CD4-positive, alpha-beta T cell (primary cell): ENCODE data around the gene B3GLCT. TPM values are rescaled to one million over a fixed set of nuclear protein-coding genes. Genes with fewer than 3 reads are reported as not detected.
A peak's percentile ranks its signal among the peaks of the same experiment; 100 is the strongest.

Experiments
- ATAC-seq: fragments of 200-7000 bp; cut with Tn5 transposase; one replicate; pipeline ENCODE4 v1.10.0; 2022; ENCODE audit warnings: mild to moderate bottlenecking; ENCODE audit not compliant: poor library complexity
- CTCF ChIA-PET: fragments of 350-600 bp; sonication (Branson Sonifier 250); formaldehyde crosslinking; loops from one replicate; lab custom pipeline; 2021; ENCODE audit warnings: antibody characterized with exemption, inconsistent platforms; lab: Charles Lee
- POLR2A ChIA-PET: fragments of 350-600 bp; sonication (Branson Sonifier 250); formaldehyde crosslinking; loops from one replicate; lab custom pipeline; 2021; ENCODE audit warnings: antibody characterized with exemption, inconsistent platforms; lab: Charles Lee
- DNase-seq, 14 experiments: peaks; one replicate each; pipeline ENCODE4 v3.0.0-alpha.2; 2013 to 2020; ENCODE audit warnings: mixed read lengths in 2 of 14
- H3K27ac ChIP-seq, 2 donors: one replicate each; pipeline versions ENCODE4 v1.5.1 to v1.7.0; 2013; ENCODE audit warnings: low read length in 2 of 2, low read depth in 1 of 2, mild to moderate bottlenecking in 1 of 2
- H3K27me3 ChIP-seq, 2 experiments: 1 replicate in 1 of 2; 2 replicates in 1 of 2; pipeline versions ENCODE4 v1.6.1 to v1.7.0; 2013; ENCODE audit warnings: low read length in 2 of 2, control low read depth in 1 of 2, mild to moderate bottlenecking in 1 of 2, moderate library complexity in 1 of 2; ENCODE audit not compliant: insufficient read depth in 2 of 2, control insufficient read depth in 1 of 2
- H3K36me3 ChIP-seq: one replicate; pipeline ENCODE4 v1.6.1; 2013; ENCODE audit warnings: low read length, control low read depth; ENCODE audit not compliant: insufficient read depth
- H3K4me1 ChIP-seq: one replicate; pipeline ENCODE4 v1.6.1; 2013; ENCODE audit warnings: low read length, control low read depth; ENCODE audit not compliant: insufficient read depth
- H3K4me3 ChIP-seq: one replicate; pipeline ENCODE4 v1.5.1; 2013; ENCODE audit warnings: mild to moderate bottlenecking, low read length, moderate library complexity
- H3K9me3 ChIP-seq, 2 experiments: 1 replicate in 1 of 2; 2 replicates in 1 of 2; pipeline versions ENCODE4 v1.6.1 to v1.7.0; 2013; ENCODE audit warnings: low read length in 2 of 2, mild to moderate bottlenecking in 2 of 2, control low read depth in 1 of 2, moderate library complexity in 1 of 2; ENCODE audit not compliant: control insufficient read depth in 1 of 2, insufficient read depth in 1 of 2
- H3K27ac Mint-ChIP-seq: one replicate; pipeline ENCODE4 v1.8.0; 2020; ENCODE audit warnings: mixed read lengths
- H3K27me3 Mint-ChIP-seq: one replicate; pipeline ENCODE4 v1.8.0; 2021; ENCODE audit warnings: mixed read lengths
- H3K36me3 Mint-ChIP-seq: one replicate; pipeline ENCODE4 v1.8.0; 2021; ENCODE audit warnings: low read depth, mixed read lengths
- H3K4me1 Mint-ChIP-seq: one replicate; pipeline ENCODE4 v1.8.0; 2021; ENCODE audit warnings: low read depth, mixed read lengths
- H3K4me3 Mint-ChIP-seq: one replicate; pipeline ENCODE4 v1.8.0; 2020; ENCODE audit warnings: mild to moderate bottlenecking, mixed read lengths
- H3K9me3 Mint-ChIP-seq: one replicate; pipeline ENCODE4 v1.8.0; 2020; ENCODE audit warnings: mixed read lengths
- CTCF ChIP-seq: fragments of 200-600 bp; IDR thresholded peaks from one replicate; pipeline ENCODE4 v1.8.0; 2022; ENCODE audit warnings: antibody characterized with exemption, mild to moderate bottlenecking
- intact Hi-C, 2 experiments: fragments of 100-400 bp; cut with DNase I in 1 of 2; cut with micrococcal nuclease in 1 of 2; formaldehyde crosslinking; loops; one replicate each; pipeline versions ENCODE4 v1.15.1 to v1.9.0; 2023 to 2025; cut with DNase I, micrococcal nuclease
- total RNA-seq, 174 experiments: library from RNA in 2 of 174; stranded (reverse) in 2 of 174; gene quantifications; one replicate each; pipeline ENCODE4 v1.2.3 and lab custom pipeline; 2021 to 2026

B3GLCT gene
- total RNA-seq, 2 experiments from 2014 or later: 3.2 to 3.7 TPM

GRCh38 chr13:31227870-31228269 lies 28.1 kb downstream of the B3GLCT start:
- H3K27me3 Mint-ChIP-seq: no peaks in the 10 kb centered on the region

GRCh38 chr13:31234729-31235128 lies 35.0 kb downstream of the B3GLCT start:
- no peak overlapping the region for H3K27ac Mint-ChIP-seq
- no peak for DNase-seq
- intact Hi-C loops: loop anchor here (5.0 kb wide), 2 partner anchors 188 to 508 kb away; no protein-coding TSS in a partner anchor

More at GRCh38 chr13:31227870-31228269, 28.1 kb downstream of the B3GLCT start:
- H3K9me3 Mint-ChIP-seq: no peaks in the 10 kb centered on the region
- TF ChIP-seq CTCF: no peak
- Histone ChIP-seq H3K4me3 (no peak overlapping the region), H3K36me3 (no peaks in the 10 kb centered on the region), H3K9me3 (no peaks in the 10 kb centered on the region), H3K27me3 (no peaks in the 10 kb centered on the region), H3K27ac (no peak overlapping the region), H3K4me1 (no peaks in the 10 kb centered on the region)
- H3K4me3 Mint-ChIP-seq: no peak overlapping the region
- DNase-seq (no peak), ATAC-seq (no peak)
- H3K36me3 Mint-ChIP-seq: peaks cover 30% of the 10 kb centered on the region
- ChIA-PET POLR2A (no interaction called here), CTCF (no interaction called here)
- H3K4me1 Mint-ChIP-seq: peaks cover 7% of the 10 kb centered on the region
- intact Hi-C loops: no loop called here
- H3K27ac Mint-ChIP-seq: no peak overlapping the region

GRCh38 chr13:31236211-31236786 lies 36.5 kb downstream of the B3GLCT start:
- ChIA-PET CTCF (interaction anchor here (1.8 kb wide), 1 partner anchor 9 kb away, joined by 6 read pairs; no protein-coding TSS in a partner anchor), POLR2A (interaction anchor here (1.0 to 1.2 kb wide), 2 partner anchors 35 to 74 kb away, joined by 3 to 4 read pairs; partner anchors contain the start of gene HSPH1)

More at GRCh38 chr13:31234729-31235128, 35.0 kb downstream of the B3GLCT start:
- no peaks in the 10 kb centered on the region for H3K4me1 ChIP-seq
- H3K4me3 ChIP-seq: no peak overlapping the region
- peaks cover 14% of the 10 kb centered on the region for H3K36me3 Mint-ChIP-seq
- no peak overlapping the region for H3K4me3 Mint-ChIP-seq
- ChIA-PET CTCF (no interaction called here), POLR2A (no interaction called here)
- no peaks in the 10 kb centered on the region for H3K36me3 ChIP-seq
- H3K27me3 ChIP-seq: no peaks in the 10 kb centered on the region
- no peaks in the 10 kb centered on the region for H3K9me3 Mint-ChIP-seq
- H3K27ac ChIP-seq: no peak overlapping the region
- H3K27me3 Mint-ChIP-seq: no peaks in the 10 kb centered on the region
- H3K9me3 ChIP-seq: no peaks in the 10 kb centered on the region
- no peak for ATAC-seq
- no peaks in the 10 kb centered on the region for H3K4me1 Mint-ChIP-seq
- TF ChIP-seq CTCF: no peak

More at GRCh38 chr13:31236211-31236786, 36.5 kb downstream of the B3GLCT start:
- Histone ChIP-seq H3K36me3 (no peaks in the 10 kb centered on the region), H3K4me1 (no peaks in the 10 kb centered on the region), H3K9me3 (no peaks in the 10 kb centered on the region), H3K27ac (no peak overlapping the region), H3K27me3 (no peaks in the 10 kb centered on the region), H3K4me3 (no peak overlapping the region)
- TF ChIP-seq CTCF: peak; percentile 62
- DNase-seq (peak in 3 of 14 experiments; percentile 17 to 34 (median 26)), ATAC-seq (no peak)
- intact Hi-C loops: loop anchor here (5.0 kb wide), 2 partner anchors 186 to 506 kb away; no protein-coding TSS in a partner anchor
- Mint-ChIP-seq H3K4me3 (no peak overlapping the region), H3K4me1 (no peaks in the 10 kb centered on the region), H3K9me3 (no peaks in the 10 kb centered on the region), H3K36me3 (peaks cover 5% of the 10 kb centered on the region), H3K27me3 (no peaks in the 10 kb centered on the region), H3K27ac (no peak overlapping the region)
